ENCODE results near the gene NGDN.

NGDN gene

DNA sequence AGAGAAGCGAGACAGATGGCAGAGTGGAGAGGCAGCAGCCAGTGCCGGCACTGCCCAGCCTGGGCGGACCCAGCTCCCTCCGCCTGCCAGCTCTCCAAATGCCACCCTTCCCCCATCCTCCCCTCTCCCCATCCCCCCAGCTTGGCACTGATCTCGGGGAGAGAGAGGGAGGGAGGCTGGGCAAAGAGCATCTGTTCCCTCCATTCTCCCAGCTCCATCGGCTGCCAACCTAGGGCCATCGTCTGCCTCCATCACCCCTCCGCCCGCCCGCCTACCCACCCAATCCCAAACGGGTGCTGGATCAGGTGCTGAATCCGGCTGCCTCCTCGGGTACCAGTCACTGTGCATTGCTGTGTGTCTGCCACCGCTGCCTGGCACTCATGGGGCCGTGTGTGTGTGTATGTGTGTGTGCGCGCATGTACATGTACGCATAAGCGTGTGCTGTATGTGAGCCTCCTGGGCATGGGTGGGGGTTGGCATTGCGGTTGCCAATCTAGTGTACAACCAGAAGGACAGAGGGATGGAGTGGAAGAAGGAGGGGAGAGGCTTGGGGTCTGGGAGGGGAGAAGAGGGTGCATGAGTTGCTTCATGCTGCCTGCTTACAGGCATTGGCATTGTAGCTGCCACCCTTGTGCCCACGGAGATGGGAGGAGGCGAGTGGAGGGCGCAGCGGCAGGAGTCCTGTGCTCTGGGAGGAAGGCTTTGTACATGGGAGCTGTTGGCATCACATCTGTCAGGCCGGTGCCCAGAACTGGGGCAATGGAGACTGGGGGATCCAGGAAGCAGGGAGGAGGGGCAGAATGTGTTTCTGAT is 43.7 kb downstream of the NGDN start:
- DNase-seq (ENCODE audit: low read depth) = no peak
- no peak overlapping the region for H3K4me3 ChIP-seq (ENCODE audit: low read depth, low read length)

DNA sequence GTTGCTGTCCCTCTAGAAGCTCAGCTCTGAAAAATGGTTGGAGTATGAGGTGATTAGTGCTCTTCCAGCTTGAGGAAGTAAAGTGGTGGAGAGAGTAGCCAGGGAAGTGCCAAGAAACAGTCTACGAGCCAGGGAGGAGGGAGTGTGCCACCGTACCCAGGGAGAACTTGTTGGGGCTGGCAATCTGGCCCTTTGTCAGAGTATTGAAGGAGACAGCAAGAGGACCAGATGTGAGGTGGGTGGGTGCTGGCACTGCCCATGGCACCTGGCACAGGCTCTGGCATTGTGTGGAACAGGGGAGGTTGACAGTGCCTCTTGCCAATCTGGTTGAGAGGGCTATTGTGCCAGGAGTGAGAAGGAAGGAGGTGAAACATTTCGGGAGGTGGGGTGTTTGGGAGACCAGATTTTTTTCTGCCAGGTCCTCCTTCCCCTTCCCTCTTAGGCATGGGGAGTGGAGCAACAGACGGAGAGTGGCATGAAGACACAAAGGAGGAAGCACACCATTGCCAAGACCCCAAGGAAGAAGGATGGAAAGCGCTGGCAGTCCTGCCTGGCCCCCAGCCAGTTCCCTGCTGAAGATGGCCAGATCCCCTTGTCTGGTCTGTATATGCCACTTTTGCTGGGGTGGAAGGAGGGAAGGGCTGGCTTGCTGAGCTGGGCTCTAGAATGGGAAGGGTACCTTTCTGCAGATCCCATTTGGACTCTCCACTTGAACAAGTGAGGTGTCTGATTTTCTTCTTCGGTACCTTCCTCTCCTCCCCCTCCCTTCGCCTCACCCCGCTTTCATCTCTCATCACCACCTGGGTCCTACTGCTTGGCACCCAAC is 44.5 kb downstream of the NGDN start:
- H3K4me3 ChIP-seq (ENCODE audit: low read depth, low read length) = no peak overlapping the region
- no peak for DNase-seq (ENCODE audit: low read depth)

DNA sequence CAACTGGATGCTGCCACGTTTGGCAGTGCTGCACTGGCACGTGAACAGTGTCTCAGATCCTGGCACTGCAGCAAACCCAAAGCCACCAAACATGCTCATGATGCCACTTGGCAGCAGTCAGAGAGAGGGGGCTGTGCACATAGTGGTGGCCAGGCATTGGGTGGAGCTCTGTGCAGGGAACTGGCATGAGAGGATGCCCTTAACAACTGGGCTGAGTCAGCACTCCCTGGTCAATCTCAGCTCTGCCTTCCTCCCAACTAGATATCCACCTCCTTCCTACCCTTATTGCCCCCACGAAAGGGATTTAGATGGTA is 45.1 kb downstream of the NGDN start:
- H3K4me3 ChIP-seq (ENCODE audit: low read depth, low read length) = no peak overlapping the region
- no peak for DNase-seq (ENCODE audit: low read depth)

DNA sequence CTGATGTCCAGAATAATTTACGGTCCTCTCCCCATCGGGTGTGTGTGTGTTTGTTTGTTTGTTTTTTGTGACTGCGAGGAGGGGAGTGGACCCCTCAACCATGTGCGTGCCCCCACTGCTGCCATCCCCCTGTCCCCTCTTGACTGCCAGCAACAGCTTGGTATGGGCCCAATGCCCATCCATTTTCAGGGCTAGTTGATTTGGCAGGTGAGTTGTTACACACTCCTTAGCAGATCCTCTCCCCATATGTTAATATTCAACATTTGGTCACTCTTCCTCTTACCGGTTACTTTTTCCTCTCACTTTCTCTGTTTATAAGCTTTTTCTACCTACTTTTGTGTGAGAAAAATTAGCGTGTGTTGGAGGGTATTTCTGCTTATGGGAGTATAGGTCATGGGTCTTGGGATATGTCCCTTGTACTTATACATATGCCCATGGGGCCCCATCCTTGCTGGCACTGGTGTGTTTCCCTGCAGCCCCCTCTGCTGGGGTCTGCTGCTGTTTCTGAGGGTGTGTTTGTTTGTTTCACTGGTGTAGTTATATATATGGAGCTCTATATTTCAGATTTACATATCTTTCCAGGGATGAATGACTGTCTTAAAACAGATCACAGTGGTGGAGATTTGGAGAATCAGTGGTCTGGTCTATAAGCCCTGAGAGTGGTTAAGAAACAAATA is 48.3 kb downstream of the NGDN start:
- no peak for DNase-seq (ENCODE audit: low read depth)

DNA sequence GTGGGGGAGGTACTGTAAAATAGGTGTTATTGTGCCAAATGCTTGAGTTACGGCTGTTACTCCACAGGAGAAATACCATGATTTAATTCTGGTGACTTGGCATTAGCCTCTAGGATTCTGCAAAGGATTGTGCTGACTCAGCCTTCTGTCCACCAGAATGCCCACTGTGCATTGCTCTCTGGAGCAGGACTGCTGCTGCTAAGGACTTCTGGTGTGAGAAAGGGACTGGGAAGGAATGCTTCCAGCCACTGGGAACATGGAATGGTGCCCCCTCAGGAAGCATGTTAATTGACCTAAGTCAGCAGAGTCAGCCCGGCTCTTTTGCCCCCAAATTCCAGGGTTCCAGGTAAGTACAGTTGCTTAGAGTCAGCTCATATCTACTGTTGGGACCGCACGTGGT is 49.2 kb downstream of the NGDN start:
- DNase-seq (ENCODE audit: low read depth) = no peak
- no peak overlapping the region for H3K4me3 ChIP-seq (ENCODE audit: low read depth, low read length)

More for the DNA sequence above, 48.3 kb downstream of the NGDN start:
- no peak overlapping the region for H3K4me3 ChIP-seq (ENCODE audit: low read depth, low read length)

DNA sequence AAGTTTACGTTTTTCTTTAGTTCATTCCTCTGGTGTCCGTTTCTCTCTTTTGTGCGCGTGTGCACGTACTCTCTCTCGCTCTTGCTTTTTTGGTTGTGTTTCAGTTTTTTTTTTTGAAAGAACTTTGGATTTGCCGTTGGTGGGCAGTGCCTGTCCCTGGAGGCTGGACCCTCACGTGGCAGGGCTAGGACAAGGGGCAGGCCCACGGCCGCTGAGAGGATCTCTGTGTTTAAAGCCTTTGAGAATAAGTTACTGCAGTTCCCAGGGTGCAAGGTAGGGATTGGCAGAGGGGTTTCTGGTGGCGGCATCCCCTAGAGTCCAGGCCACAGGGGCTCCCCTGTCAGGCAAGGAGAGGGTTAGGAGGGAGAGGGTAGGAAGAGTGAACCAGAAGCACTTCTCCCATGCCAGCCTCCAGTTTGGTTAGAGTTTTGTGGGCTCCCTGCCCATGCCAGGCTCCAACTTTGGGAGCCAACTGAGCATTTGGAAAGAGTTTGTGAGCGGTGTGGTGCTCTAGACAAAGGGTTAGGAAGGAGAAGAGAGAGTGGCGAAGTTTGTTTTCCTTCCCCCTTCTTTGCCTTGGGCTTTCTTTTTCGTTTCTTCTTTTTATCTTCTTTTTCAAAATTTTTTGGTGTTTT is 51.5 kb downstream of the NGDN start:
- no peak overlapping the region for H3K4me3 ChIP-seq (ENCODE audit: low read depth, low read length)
- no peak for DNase-seq (ENCODE audit: low read depth)

DNA sequence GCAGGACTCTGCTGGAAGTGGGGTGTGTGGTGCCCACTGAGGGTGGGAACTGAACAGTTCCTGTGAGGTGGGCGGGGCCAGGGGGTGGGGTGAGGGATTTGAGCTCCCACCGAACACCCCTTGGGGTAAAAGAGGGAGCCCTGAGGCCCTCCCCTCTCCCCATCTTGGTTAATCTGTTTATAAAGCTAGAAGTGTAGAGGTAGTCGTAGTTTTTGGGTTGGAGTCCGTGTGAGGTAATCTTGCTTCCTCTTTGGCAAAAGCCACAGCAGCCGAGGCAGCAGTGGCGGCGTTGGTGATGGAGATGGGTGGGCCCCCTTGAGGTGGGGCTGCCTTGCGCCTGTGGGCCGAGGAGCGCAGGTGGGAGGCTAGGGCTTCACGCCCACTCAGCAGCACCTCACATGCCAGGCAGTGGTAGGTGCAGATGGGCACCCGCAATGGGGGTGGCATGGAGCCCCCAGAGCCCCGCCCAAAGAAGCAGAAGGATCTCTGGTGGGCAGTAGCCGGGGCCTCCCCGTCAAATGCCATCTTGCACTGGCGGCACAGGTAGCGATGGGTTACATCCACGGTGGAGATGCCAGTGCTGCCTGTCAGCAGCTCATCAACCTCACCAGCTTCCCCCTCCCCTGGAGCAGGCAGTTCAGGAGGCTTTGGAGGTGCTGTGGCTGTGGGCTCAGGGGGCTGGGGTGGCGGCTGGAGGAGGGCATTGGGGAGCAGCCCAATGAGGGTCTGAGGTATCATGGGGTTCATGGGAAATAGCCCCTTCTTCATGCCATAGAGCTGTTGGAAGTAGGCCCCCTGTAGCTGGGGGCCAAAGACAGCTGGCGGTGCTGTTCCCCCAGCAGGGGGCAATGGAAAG is 52.5 kb downstream of the NGDN start:
- DNase-seq (ENCODE audit: low read depth) = no peak
- no peak overlapping the region for H3K4me3 ChIP-seq (ENCODE audit: low read depth, low read length)

DNA sequence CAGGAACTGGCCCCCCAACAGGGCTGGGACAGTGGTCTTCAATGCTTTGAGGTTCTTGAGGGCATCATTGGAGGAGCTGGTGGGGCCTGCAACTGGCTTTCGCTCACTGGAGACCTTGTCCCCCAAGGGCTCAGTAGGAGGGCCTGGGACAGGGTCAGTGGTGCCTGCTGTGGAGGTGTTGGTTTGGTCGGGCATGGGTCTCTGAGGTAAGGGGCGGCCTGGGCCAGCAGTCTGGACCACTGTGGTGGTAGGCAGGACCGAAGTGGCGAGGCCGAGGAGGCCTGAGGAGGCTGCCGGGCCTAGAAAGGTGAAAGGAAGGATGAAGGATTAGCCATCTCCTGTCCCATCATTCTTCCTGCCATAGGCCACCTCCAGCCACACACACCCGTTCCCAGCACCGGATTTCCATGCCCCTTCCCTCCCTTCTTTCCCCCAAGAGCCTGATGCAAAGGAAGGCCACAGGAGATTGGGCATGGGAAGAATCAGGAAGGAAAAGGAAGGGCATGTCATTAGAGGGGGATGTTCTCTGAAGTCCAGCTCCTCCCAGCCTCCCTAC is 53.2 kb downstream of the NGDN start:
- no peak for DNase-seq (ENCODE audit: low read depth)
- H3K4me3 ChIP-seq (ENCODE audit: low read depth, low read length) = no peak overlapping the region

DNA sequence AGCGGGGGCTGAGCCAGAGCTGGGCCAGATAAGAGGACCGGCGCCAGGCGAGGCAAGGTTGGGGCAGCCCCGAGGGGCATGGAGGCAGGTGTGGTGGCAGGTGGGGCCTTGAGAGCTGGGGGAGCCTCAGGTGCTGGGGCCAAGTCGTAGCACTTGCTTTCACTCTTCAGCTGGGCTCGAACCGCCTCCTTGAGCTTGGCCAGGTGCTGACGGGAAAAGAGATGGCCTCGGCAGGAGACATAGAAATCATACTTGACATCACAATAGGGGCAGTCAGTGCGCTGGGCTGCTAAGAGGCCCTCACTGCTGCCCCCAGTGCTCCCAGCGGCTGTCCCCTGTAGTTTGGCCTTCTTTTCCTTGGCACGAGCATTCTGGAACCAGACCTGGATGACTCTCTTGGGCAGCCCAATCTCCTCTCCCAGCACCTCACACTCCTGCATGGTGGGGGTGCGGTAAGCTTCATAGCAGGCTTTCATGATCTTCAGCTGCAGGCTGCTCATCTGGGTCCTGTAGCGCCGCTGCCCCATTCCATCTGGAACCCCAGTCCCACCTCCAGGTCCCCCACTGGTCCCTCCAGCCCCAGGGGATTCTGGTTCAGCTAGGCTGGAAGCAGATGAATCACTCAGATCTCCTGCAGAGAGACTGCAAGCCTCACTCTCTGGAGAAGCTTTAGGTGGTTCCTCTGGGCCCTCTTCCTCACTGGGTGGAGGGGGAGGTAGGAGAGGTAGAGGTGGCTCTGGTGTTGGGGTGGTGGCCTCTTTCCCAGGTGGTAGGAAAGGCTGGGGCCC is 53.9 kb downstream of the NGDN start:
- no peak for DNase-seq (ENCODE audit: low read depth)
- H3K4me3 ChIP-seq (ENCODE audit: low read depth, low read length) = no peak overlapping the region

DNA sequence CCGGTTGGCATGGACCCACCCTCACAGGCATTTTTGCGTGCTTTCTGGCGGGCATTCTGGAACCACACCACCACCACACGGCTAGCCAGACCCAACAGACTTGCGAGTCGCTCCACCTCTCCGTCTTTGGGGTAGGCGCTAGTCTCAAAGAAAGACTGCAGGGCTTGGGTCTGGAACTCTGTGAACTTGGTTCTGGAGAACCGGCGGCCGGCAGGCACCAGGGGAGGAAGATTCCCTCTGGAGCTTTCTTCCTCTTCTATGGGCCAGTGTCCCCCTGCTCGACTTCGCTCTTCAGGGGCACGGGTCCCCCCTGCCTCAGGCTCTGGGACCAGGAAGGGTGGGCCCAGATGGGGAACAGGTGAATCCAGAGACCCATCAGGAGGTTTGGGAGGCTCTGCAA is 55.5 kb downstream of the NGDN start:
- DNase-seq (ENCODE audit: low read depth) = no peak
- no peak overlapping the region for H3K4me3 ChIP-seq (ENCODE audit: low read depth, low read length)

DNA sequence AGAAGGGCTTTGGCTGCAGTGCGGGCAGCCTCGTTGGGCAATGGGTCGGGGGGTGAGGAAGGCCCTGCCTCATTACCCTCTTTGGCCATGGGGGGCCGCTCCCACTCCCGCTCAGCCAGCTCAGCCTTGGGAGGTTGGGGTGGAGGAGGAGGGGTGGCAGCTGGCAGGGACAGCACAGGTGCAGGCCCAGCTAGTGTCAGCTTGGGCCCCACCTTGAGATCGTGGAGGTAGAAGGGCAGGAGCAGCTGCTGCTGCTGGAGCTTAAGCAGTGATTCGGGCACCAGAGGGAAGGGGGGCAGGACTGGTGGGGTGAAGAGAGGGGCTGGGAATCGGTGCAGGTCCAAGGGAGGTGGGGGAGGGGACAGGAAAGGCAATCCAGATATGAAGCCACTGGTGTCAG is 56.1 kb downstream of the NGDN start:
- no peak for DNase-seq (ENCODE audit: low read depth)
- H3K4me3 ChIP-seq (ENCODE audit: low read depth, low read length) = no peak overlapping the region
